HG03175 (cell line): Measurements from ENCODE around the gene MLLT10.

Experiments used
- ATAC-seq: cut with Tn5 transposase; IDR thresholded peaks from one replicate; pipeline ENCODE4 v1.9.1; 2021; ENCODE audit warnings: mild to moderate bottlenecking, moderate library complexity; ENCODE audit not compliant: unreplicated experiment

Gene MLLT10

DNA sequence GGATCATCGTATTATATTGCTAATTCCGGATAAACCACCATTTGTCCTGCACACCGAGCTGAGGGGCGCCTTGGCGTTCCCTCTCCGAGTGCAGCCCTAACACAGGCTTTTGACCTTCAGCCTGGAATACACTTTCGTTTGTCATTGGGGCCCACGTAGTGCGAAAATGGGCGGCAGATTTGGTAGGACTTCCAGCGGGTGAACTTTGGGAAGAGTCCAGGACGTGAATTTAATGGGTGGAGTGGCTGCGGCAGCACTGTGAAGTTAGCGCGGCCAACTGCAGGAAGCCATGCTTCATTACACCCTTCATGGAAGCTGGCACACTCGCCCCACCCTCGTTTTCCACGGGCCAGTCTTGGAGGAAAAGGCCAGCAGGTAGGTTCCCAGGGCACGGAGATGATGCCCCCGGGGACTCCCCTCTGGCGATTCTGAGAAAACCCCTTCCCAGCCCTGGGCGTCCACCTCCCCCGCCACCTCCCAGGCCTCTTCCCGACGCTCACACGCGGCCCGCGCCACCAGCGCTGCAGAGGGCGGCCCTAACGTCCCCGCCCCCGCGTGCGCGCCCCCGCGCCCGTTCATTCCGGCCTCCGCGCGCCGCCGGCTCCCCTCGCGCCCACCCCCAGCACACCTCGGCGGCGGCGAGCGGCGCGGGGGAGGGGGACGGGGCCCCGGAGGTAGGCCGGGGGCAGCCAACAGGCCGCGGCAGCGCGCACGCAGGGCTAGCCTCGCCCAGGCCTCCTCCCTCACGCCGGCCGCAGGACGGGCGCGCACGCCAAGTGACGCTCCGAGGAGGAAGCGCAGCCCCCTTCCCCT, at the start of gene MLLT10:
Gene MLLT10, plus strand, starts transcription at position 766 of the 813 bp plus-strand sequence. CDS start 413 bp downstream, outside the sequence.
- peak; percentile 91 for ATAC-seq

DNA sequence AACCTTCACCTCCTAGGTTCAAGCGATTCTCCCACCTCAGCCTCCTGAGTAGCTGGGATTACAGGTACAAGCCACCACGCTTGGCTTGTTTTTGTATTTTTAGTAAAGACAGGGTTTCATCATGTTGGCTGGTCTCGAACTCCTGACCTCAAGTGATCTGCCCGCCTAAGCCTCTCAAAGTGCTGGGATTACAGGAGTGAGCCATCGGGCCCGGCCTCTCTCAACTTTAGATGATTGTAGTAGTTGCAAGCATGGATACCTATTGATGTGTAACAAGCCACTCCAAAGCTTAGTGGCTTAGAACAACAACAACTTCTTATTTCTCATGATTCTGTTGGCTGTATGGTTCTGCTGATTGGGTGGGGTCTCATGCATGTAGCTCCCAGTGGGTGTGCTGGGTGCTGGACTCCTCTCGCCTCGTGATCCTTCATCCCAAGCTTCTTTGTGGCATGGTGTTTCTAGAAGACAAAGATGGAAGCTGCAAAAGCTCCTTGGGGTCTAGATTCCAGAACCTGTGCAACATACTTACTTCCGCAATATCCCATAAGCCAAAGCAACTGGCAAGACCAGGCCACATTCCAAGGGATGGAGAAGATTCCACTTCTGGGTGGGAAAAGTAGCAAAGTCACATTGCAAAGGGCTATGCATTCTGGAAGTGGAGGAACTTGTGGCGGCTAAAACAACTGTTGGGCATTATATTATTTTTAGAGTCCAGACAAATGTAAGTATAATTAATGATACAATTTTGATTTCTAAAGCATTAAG, 46.4 kb upstream of the MLLT10 start:
- ATAC-seq, result no peak

DNA sequence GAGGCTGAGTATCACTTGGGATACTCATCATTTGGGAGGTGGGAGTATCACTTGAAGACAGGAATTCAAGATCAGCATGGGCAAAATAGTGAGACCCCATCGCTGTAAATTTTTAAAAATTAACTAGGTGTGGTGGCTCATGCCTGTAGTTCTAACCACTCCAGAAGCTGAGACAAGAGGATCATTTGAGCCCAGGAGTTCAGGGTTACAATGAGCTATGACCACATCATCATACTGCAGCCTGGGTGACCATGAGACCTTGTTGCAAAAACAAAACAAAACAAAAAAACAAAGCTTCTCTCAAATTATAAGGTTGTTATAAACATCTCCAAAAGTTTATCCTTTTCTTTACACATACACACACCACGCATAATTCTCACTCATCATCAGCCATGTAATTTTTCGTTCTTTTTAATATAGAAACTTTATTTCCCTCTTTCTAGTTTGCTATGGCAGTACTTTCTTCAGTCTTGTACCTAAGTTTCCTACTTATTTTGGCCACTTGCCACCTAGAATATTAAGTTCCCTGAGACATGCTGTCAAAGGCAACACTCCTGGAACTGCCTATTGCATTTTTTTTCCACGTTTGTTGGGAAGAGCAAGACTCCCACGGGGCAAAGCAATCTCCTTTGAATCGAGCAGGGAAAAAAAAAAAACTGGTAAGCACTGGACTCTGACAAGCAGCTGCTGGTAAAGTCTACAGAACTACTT, 45.6 kb upstream of the MLLT10 start:
- ATAC-seq, result no peak

DNA sequence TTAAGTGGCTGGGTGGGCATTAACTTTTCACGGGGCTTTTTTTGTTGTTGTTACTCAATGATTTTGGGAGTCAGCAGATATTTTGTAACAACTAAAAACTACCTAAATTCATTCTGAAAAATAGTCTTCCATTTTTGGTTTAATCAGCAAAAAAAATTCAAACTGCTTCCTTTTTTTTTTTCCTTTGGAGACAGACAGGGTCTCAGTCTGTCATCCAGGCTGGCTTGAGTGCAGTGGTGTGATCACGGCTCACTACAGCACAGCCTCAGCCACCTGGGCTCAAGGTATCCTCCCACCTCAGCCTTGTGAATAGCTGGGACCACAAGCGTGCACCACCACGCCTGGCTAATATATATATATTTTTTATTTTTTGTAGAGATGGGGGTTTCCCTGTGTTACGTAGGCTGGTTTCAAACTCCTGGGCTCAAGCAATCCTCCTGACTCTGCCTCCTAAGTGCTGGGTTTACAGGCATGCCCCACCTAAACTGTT, 45.0 kb upstream of the MLLT10 start:
- no peak for ATAC-seq

DNA sequence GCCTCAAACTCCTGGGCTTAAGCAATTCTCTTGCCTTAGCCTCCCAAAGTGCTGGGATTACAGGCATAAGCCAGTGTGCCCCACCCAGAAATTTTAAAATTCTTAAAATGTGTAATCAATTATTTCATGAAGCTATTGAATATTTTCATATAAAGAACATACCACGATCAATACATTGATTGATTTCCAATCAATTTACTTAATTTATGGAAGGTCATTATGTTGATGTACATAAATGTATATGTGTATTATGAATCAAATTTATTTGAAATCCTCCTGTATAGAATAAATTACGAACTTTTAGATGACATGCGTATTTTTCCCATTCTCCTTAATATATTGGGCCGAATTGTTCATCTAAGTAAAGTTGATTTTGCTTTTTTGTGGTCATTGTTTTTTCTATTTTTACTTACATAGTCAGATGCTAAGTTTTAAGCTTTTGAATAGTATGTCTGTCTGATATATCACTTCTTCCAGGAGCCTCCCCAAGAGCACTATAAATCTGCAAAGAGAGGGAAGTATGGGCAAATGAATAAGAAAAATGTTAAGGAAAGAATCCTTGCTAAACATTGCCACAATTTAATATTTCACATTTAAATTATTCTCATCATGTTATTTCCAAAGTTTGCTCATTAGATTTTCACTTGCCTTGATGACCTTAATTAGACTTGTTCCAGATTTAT, 43.9 kb upstream of the MLLT10 start:
- ATAC-seq, result no peak

DNA sequence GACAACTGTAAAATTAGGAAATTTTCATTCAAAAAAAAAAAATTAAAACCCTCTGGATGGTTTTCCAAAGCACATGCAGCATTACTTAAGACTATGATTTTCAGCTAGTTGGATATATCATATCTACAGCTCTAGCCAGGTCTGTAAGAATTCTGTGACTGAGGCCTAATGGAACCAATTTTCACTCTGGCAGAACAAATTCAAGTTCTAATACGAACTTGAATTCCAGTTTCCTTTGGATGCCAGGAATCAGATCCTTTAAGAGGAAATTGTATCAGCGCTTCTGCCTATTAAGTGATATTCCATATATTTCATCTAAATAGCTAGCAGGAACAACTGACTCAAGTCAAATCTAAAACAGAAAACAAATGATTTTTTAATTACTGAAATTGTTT, 43.3 kb upstream of the MLLT10 start:
- no peak for ATAC-seq

DNA sequence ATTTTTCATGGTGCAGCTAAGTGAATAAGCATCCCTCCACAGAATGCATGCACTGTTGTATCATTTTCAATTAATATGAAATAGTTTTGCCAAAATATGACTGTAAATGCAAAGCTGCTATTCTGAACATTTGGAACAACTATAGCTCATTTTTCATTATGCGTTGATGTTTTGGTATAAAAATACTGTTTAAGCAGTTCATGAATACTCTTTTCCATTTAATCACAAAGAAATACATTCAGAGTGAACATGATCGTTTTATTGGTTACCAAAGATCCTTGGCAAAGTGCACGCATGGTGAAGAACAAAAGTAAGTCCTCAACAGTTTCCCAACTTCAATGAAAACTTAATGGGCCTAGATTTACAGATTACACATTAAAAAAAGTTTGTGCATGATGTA, 41.6 kb upstream of the MLLT10 start:
- no peak for ATAC-seq

DNA sequence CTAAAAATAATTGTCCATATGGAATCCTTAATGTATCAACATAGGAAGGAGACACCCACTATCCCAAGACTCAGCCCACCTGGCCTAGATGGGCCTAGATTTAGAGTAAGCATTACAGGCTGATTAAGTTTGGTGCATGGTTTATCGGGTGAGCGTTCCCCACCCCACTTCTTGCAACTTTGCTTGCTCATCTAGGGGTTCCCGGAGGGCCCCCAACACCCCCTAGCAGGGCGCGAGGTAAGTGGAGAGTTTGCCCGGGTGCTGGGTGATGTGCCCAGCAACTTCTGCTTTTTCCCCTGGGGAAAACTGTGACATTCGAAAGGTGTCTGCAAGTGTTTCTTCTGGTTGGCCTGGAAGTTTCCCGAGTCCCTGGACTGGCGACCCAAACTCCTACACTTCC, 40.2 kb upstream of the MLLT10 start:
- no peak for ATAC-seq

DNA sequence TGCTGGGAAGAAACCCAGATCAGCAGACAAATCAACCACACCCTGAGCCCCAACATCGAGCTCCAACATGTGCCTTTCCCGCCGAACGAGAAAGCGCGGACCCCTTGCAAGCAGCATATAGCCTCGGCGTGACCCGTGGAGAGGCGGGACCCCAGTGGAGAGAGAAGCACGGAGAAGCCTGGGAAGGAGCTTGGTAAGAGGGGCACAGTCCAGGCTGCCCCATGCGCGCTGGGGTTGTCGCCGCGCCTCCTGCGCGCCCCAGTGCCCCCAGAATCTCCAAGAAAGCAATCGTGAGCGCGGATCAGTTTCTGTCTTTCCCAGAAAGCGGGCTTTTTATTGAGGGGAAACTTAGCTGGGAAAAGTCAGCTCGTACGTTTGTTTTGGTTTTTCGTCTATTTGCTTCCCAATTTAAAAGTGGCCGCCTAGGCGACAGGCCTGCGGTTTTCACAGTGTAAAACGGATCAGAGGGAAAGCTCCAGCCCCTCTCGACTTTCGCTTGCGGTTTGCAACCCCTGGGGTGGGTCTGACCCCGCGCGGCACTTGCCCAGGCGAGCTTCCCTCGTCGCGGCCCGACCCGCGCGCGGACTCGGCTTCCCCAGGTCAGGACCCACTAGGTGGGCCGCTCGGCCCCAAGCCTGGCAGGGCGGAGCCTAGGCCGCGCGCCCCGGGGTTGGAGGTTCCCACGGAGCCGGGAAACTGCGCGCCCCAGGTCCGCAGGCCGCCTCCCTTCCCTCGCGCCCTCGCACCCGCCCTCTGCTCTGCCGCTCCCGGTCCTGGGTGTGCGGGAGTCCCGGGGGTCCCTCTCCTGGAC, 39.6 kb upstream of the MLLT10 start:
- no peak for ATAC-seq

DNA sequence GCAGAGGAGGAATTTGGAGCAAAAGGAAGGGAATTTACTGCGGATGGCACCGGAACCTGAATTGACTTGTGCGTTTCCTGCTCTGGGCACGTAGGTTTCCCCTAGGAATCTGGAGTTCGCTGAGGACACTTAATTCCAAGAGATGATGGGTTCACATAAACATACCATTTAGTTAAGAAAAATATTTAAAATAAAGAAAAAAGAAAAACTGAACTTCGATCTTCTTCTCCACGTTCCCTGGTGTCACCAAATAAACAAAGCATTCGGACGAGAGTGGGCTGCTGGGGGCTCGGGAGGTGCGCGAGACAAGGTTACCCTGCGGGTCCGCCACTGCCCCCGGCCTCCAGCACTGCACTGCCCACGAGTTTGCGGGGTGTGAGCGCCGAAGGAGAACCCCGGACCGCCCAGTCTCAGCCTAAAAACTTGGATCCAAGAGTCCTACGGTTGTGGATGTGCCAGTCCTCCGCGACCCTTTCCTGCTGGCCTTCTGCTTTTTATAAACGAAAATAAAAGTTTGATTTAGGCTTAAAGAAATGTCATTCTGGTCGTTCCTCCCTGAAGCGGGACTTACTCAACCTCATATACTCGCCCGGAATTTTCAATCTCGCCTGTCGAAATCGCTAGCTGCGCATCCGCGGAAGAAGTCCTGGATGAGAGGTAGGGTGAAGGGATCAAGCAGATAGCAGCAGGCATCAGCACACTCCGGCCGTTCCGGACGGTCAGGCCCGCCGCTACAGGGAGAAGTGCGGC, 38.9 kb upstream of the MLLT10 start:
- ATAC-seq, result peak; percentile 5

DNA sequence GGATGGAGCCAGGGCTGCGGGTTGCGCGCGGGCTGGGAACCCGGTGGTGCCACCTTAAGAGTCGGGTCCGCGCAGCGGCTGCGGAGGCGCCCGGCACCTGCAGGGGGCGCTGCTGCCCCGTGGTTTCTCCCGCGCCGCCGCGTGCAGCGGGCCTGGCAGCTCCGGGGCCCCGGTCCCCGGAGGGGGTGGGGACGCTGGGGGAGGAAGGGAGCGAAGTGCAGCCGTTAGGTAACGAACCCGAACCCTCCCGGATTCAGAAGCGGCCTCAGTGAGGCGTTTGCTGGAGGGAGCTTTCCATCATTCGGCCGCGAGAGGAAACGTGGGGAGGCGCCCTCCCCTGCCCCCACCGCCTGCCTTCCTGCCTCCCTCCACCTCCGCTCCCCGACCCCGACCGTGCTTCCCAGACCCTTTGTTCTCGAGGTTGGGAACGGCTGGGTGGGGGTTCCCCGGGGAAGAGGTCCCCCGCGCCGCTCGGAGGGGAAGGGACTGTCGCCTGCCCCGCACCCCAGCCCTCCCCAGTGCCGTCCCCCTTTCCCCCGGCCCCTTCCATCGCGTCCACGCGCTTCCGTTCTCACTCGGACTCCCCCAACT, 38.2 kb upstream of the MLLT10 start:
- ATAC-seq, result peak; percentile 80

DNA sequence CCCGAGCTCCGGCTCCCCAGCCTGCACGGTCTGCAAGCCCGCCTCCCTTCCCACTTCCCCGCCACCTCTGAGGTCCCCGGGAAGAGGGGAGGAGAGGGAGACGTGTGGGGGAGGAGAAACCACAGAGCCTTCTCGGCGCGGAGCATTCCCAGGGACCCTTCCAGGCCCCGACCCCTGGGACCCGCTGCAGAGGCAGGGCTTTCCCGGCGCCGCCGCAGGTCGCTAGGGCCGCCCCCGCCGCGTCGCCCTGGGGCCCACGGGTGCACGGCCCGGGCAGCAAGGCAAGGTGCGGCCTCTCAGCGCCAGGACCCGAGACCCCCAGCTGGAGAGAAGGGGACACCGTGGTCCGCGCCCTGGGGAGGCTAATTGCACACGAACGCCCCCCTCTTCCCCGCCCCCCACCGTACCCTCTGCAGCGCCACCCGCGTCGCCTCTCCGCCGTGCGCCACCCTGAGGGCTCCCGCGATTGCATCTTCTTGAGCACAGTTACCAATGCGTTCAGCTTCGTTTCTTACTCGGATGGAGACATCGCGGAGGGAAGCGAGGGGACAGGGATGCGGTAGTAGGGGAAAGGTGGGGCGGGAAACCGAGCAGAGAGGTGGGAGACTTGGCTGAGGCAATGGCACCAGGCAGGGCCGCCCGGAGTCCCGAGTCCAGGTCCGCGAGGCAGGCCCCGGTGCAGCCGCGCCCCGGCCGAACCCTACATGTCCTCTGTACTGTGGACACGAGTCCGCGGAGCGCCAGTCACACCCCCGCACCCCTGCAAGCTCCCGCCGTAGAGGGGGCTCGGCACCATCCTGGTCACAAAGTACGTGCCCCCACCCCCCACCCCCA, 37.5 kb upstream of the MLLT10 start:
- peak; percentile 54 for ATAC-seq

DNA sequence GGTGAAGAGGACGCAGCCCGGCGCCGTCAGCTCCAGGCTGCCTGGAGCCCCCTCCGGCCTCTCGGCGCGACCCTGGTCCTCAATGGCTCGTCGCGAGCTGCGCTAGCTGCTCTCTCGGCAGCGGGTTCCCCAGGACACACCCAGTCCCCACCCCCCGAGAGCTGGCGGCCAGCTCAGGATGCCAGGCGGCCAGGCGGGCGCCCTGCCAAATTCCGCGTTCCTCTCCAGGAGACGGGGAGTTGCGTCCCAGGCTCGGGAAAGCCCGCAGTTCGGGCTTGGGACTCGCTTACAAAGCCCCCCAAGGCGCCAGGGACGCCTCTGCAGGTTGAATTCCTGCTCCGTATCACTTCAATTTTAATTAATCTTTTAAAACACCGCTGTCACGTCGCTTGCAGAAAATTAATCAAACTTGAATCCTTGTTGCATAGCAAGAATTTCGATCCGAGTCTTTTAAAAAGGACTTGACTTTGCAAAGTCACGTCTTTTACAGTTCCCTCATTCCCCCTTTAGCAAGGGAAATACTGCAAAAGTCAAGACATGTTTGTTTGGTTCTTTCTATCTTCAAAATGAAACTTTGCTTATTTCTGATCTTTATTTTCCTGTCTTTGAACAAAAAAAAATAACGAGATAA, 36.7 kb upstream of the MLLT10 start:
- no peak for ATAC-seq

DNA sequence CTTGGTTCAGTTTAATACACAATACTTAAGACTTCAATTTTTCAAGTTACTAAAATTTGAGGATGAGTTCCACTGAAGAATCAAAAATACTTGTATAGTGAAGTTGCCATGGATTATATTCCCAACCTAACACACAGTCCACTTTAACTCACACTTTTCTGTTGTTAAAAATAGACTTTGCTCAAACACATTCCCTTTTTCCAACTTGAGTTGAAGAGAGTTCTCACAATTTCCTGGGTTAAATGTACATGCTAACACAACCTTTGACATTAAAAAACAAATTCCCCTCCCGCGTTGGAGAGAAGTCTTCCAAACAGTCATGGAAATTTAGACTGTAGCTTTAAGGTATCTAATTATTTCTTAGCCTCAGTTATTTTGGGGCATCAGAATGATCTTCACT, 35.7 kb upstream of the MLLT10 start:
- no peak for ATAC-seq

DNA sequence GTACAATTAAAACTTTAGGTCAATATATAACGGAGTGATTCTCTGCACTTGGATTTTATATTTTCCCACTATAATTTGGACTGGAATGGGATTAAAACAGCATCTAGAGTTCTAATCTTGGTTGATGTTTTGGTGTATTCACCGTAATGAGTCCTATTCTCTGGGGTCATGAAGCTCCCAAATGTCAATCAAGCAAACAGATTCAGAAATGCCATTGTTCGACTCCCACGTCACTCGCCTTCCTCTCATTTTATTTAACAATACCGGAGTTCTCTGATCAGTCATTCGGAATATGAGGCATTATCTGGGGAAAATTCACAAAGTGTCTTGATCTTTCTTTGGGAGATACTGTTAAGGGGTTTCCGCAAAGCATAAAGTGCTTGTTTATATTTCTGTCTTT, 35.0 kb upstream of the MLLT10 start:
- ATAC-seq, result no peak

DNA sequence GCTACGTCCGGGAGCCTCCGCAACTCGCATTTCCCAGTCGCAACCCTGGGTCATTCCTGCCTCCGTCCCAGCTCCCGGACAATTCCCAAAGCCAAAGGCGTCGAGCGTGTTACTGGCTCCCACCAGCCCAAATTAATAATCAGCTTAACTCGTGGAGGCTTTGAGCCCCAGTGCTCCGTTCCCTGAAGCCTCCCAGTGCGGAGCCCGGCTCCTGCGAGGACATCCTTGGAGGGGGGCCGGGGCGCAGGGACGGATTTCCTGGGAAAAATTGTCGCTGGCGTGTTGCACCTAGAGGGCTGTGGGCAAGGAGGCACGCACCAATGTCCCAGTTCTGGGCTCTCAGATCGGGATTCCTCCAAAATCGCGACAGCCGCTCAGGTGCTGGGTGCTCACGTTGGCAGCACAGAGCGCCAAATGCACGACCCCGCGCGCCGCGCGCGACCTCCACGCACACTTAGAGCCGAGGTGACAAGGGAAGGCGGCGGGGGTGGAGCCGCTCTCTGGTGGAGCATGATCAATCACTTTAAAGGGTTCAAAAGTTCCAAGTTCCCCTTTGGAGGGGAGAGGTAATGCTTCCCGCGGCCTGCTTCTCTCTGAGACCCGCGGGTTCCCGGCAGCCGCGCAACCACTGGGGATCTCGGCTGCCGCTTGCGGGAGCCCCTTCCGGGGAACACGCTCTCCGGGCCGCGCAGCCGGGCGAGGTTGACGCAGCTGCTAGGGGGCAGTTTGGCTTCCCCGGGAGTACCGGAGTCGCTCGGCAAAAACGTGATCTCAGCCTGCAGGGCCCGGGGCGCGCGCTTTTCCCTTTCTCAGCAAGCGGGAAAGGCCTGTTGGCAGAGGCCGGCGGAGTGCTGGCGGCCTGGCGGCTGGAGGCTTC, 34.1 kb upstream of the MLLT10 start:
- no peak for ATAC-seq

DNA sequence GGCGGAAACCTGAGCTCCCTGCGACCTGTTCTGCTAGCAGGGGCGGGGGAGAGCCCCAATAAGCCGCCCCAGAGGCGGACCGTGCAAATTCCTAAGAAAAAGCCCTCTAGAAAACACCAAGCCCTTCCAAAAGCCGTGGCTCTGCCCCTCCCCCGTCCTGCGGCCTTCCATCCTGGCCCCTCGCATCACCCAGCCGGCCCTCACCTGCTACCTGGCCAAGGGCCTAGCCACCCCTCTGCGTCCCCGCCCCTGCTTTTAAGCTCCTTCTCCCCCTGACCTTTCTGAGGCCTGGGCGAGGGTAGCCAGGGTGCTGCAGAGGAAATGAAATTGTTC, 33.5 kb upstream of the MLLT10 start:
- ATAC-seq, result no peak
